Mucosa of stomach (tissue), 1 donor: ENCODE results near the gene GPR156.
"Not testable (repeated sequence)": the region's sequence is repeated elsewhere in the genome, so short reads cannot be mapped to it uniquely, and the experiment has no call there.

Experiments
- H3K27me3 ChIP-seq: one replicate; pipeline ENCODE4 v1.7.0; 2013; ENCODE audit warnings: mild to moderate bottlenecking, low read length; ENCODE audit not compliant: control insufficient read depth, insufficient read depth
- H3K36me3 ChIP-seq: one replicate; pipeline ENCODE4 v1.7.0; 2013; ENCODE audit warnings: low read length; ENCODE audit not compliant: control insufficient read depth, insufficient read depth
- H3K4me1 ChIP-seq: one replicate; pipeline ENCODE4 v1.7.0; 2013; ENCODE audit warnings: mild to moderate bottlenecking, low read length; ENCODE audit not compliant: control insufficient read depth, insufficient read depth
- H3K4me3 ChIP-seq: one replicate; pipeline ENCODE4 v1.7.0; 2013; ENCODE audit warnings: low read length
- H3K9ac ChIP-seq: one replicate; pipeline ENCODE4 v1.7.0; 2013; ENCODE audit warnings: mild to moderate bottlenecking, low read length, moderate library complexity
- H3K9me3 ChIP-seq: one replicate; pipeline ENCODE4 v1.7.0; 2013; ENCODE audit warnings: mild to moderate bottlenecking, low read length, moderate library complexity; ENCODE audit not compliant: control insufficient read depth
- donor health status: Pancreatic carcinoma.

The GPR156 gene

DNA sequence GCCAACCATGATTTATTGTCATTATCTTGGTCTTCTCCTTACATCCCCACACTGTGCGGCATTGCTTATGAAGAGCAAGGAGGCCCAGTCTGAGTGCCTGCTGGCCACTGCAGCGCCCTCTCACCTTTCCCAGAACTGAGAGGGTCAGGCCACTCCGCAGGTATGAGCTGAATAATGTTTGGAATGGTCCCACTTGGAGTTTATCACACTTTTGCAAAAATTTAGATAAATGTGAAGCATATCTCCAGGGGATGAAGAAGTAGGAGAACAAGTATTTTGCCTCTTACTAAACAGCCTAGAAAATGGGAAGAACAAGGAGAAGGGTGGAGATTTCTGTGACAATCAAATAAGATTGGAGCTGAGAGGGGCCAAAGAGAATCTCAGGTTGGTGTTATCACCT, 116.4 kb downstream of the GPR156 start:
- Histone ChIP-seq H3K36me3 (no peaks in the 10 kb centered on the region), H3K9me3 (no peaks in the 10 kb centered on the region), H3K9ac (no peak overlapping the region)

DNA sequence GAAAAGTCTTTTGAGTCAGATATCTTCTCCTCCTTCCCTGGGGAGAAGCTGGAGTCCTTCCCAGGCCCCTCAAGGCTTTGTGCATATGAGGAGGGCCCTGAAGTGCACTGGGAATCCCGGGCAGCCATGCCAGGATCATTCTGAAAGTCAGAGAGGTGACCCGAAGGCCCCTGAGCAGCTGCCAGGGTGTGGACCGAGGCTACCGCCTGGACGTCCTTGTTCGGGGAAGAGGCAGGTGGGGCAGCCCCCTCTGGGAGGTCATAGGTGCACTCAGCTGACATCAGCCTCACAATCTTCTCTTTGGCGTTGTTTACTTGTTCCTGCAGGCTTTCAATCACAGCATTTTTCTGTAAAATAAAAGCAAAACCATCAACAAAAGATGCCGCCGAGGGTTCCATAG, 117.0 kb downstream of the GPR156 start:
- no peaks in the 10 kb centered on the region for H3K36me3 ChIP-seq
- no peak overlapping the region for H3K9ac ChIP-seq
- H3K27me3 ChIP-seq, result no peaks in the 10 kb centered on the region
- no peak overlapping the region for H3K4me3 ChIP-seq
- H3K9me3 ChIP-seq, result no peaks in the 10 kb centered on the region
- no peaks in the 10 kb centered on the region for H3K4me1 ChIP-seq

More for the DNA sequence above, 116.4 kb downstream of the GPR156 start:
- Histone ChIP-seq H3K27me3 (no peaks in the 10 kb centered on the region), H3K4me3 (no peak overlapping the region), H3K4me1 (no peaks in the 10 kb centered on the region)

DNA sequence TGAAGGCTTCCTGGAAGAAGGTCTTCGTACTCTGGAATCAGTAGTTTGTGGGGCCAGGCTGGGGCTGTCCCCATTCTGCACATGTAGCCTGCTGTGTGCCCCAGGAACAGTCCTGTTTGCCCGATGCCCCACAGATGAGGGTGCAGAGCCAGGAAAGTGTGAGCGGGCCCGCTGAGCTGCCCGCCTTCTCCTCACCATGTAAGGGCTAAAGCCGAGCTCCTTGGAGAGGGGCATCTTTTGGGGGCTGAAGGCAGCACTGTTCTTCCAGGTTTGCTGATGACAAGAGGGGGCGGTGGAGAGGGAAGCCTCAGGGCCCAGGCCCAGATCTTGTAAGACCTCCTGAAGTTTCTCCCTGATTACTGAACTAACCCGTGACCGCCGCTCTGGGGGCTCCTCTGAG, 117.5 kb downstream of the GPR156 start:
- Histone ChIP-seq H3K4me1 (no peaks in the 10 kb centered on the region), H3K27me3 (no peaks in the 10 kb centered on the region), H3K9me3 (no peaks in the 10 kb centered on the region), H3K9ac (no peak overlapping the region), H3K36me3 (no peaks in the 10 kb centered on the region), H3K4me3 (no peak overlapping the region)

DNA sequence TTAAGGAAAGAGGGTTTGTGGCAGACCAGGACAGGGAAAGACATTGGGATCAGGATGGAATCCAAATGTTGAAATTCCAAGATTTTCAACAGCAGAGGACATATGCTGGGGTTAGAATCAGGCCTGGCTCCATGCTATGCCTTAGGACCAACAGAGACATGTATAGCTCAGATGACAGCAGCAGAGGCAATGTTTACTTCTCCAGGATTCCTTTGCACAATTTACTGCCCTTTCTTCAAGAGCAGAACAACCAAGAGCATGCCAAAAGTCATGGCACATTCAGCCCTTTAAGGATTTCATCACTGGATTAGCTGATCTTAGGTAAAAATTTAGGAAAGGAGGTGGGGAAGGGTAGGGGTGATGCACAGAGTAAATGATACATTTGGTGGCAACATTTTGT, 121.2 kb downstream of the GPR156 start:
- Histone ChIP-seq H3K9me3 (no peaks in the 10 kb centered on the region), H3K4me1 (peaks cover 4% of the 10 kb centered on the region), H3K27me3 (no peaks in the 10 kb centered on the region), H3K9ac (no peak overlapping the region), H3K36me3 (no peaks in the 10 kb centered on the region), H3K4me3 (no peak overlapping the region)

DNA sequence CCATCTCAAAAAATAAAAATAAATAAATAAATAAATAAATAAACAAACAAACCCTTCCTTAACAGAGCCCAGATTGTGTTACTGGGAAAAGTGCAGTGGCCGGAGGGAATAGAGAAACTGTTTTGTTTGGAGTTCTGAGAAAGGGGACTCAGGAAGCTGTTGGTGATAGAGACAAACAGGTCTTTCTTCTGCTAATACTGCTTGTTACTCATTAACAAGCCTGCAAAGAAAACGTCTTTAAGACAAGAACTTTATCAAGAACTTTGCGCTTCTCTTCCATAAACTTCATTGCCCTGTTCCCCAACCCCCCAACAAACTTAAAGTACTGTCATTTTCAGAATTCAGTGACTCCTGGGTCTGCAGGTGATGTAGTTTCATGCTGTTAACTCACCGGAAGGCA, 122.0 kb downstream of the GPR156 start:
- Histone ChIP-seq H3K4me3 (no peak overlapping the region), H3K9ac (no peak overlapping the region), H3K9me3 (no peaks in the 10 kb centered on the region), H3K27me3 (no peaks in the 10 kb centered on the region), H3K36me3 (no peaks in the 10 kb centered on the region), H3K4me1 (peaks cover 4% of the 10 kb centered on the region)

DNA sequence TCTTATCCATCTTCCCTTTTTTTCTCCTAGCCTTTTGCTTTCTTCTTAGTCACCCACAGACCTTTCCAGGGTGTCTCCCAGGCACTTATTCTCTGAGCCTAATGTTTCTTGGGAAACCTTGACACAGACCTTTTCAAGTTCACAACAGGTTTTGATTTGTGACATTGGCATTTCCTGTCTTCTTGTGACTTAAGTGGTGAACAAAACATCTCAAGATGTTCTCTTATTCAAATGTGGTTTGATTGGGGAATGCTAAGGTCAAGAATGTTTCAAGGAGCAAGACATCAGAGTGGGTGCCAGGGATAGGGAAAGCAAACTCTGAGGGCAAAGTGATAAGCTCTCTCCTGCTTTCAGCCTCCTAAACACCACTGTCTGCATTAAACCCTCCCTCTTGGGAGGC, 122.6 kb downstream of the GPR156 start:
- H3K9ac ChIP-seq, result no peak overlapping the region
- no peak overlapping the region for H3K4me3 ChIP-seq
- H3K27me3 ChIP-seq, result no peaks in the 10 kb centered on the region
- peaks cover 4% of the 10 kb centered on the region for H3K4me1 ChIP-seq
- H3K9me3 ChIP-seq, result no peaks in the 10 kb centered on the region
- H3K36me3 ChIP-seq, result no peaks in the 10 kb centered on the region

DNA sequence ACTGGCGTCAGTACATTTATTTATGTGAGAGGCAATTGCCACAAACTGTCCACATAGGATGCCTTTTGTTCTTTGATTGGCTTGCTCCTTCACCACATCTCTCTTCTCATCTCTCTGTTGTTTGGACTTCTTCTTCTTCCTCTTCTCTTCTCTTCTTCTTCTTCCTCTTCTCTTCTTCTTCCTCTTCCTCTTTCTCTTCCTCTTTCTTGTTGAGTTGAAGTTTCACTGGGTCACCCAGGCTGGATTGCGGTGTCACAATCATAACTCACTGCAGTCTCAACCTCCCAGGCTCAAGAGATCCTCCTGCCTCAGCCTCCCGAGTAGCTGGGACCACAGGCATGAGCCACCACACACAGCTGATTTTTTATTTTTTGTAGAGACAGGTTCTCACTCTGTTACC, 123.1 kb downstream of the GPR156 start:
- H3K4me3 ChIP-seq, result no peak overlapping the region
- no peak overlapping the region for H3K9ac ChIP-seq
- H3K27me3 ChIP-seq, result no peaks in the 10 kb centered on the region
- peaks cover 4% of the 10 kb centered on the region for H3K4me1 ChIP-seq
- no peaks in the 10 kb centered on the region for H3K9me3 ChIP-seq
- no peaks in the 10 kb centered on the region for H3K36me3 ChIP-seq

DNA sequence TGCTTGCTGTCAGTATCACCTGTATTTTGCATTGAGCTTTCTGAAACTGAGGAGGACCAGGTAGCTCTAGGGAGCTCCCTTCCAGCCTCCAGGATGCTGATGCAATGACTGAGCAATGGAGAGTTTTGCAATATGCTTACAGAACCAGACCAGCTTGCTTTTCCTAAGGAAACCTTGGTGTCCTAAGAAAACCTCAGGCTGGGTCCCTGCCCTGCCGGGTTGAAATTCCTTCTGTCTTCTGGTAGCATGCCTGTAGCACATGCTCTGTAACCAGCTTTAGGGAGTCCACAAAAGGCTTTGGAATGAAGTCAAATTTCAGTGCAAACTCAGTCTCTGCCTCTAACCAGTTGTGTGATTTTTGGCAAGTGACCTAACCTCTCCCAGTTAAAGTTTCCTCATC, 125.0 kb downstream of the GPR156 start:
- H3K9ac ChIP-seq, result no peak overlapping the region

DNA sequence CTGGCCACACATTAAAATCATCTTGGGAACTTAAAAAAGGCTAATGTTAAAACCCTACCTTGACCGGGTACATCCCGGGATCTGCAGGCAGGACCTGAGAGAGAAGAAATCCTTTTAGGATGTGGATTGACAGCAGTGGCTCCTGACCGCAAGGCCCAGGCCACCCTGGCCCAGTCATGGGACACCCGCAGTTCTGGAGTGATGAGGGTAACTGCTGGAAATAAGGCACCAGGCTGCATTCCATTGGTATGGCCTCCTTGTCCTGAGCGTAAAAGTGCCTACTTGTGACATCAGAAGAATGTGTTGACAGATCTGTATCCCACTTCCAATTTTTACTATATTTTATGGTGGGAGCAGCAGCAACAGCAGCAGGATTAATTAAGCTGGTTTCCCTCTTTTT, 127.3 kb downstream of the GPR156 start:
- Histone ChIP-seq H3K4me3 (no peak overlapping the region), H3K9me3 (no peaks in the 10 kb centered on the region), H3K9ac (no peak overlapping the region), H3K4me1 (peaks cover 4% of the 10 kb centered on the region), H3K36me3 (no peaks in the 10 kb centered on the region), H3K27me3 (no peaks in the 10 kb centered on the region)

More for the DNA sequence above, 125.0 kb downstream of the GPR156 start:
- H3K27me3 ChIP-seq, result no peaks in the 10 kb centered on the region
- H3K4me1 ChIP-seq, result peaks cover 4% of the 10 kb centered on the region
- no peaks in the 10 kb centered on the region for H3K9me3 ChIP-seq
- H3K4me3 ChIP-seq, result no peak overlapping the region
- H3K36me3 ChIP-seq, result no peaks in the 10 kb centered on the region

DNA sequence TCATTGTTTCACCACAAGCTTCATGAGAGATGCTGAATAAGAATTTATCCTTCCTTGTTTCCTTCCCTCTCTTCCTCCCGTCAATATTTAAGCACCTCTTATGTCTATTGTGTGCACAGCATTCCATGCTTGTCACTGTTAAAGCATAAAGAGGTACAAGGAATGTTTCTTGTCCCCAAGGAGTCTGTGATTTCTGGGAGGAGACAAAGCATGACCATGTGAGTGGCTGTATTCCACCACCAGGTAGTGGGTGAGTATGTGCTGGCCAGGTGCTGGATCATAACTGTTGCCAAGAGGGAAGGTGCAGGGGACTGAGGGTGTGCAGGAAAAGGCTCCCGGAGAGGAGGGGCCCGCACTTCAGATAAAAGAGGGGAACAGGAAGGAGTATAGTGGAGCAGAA, 127.9 kb downstream of the GPR156 start:
- no peaks in the 10 kb centered on the region for H3K36me3 ChIP-seq

DNA sequence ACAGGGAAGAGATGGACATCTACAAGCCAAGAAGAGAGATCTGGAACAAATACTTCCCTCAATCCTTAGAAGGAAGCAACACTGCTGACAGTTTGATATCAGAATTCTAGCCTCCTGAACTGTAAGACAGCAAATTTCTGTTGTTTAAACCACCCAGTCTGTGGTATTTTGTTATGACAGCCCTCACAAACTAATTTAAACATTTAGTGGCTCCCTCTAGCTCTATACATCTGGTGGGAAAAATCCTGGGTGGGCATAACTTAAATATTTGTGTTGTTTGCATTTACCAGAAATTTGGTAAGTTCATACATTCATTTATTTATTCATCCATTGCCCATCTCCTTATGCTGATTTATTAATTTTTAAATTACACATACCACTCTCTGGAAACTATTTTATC, 128.3 kb downstream of the GPR156 start:
- Histone ChIP-seq H3K4me1 (peaks cover 9% of the 10 kb centered on the region), H3K9me3 (no peaks in the 10 kb centered on the region), H3K4me3 (no peak overlapping the region), H3K27me3 (no peaks in the 10 kb centered on the region), H3K36me3 (no peaks in the 10 kb centered on the region), H3K9ac (no peak overlapping the region)

More for the DNA sequence above, 127.9 kb downstream of the GPR156 start:
- Histone ChIP-seq H3K4me1 (peaks cover 5% of the 10 kb centered on the region), H3K9me3 (no peaks in the 10 kb centered on the region), H3K9ac (no peak overlapping the region), H3K27me3 (no peaks in the 10 kb centered on the region), H3K4me3 (no peak overlapping the region)

DNA sequence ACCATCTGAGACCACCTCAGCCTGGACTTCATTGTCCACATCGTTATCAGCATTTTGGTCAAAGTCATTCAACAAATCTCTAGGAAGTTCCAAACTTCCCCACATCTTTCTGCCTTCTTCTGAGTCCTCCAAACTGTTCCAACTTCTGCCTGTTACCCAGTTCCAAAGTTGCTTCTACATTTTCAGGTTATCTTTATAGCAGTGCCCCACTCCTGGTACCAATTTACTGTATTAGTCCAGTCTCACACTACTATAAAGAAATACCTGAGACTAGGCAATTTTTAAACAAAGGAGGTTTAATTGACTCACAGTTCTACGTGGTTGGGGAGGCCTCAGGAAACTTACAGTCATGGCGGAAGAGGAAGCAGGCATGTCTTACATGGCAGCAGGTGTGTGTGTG, 129.3 kb downstream of the GPR156 start:
- H3K4me1 ChIP-seq, result peaks cover 10% of the 10 kb centered on the region
- not testable (repeated sequence) for H3K36me3 ChIP-seq, H3K9me3 ChIP-seq, H3K27me3 ChIP-seq, H3K4me3 ChIP-seq, H3K9ac ChIP-seq

DNA sequence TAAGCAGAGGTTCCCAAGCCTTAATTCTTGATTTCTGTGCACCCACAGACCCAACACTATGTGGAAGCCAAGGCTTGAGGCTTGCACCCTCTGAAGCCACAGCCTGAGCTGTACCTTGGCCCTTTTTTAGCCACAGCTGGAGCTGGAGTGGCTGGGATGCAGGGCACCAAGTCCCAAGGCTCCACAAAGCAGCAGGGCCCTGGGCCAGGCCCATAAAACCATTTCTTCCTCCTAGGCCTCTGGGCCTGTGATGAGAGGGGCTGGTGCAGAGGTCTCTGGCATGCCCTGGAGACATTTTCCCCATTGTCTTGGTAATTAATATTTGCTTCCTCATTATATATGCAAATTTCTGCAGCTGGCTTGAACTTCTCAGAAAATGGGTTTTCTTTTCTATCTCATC, 129.9 kb downstream of the GPR156 start:
- Histone ChIP-seq H3K4me1 (peaks cover 10% of the 10 kb centered on the region), H3K9me3 (no peaks in the 10 kb centered on the region), H3K27me3 (no peaks in the 10 kb centered on the region), H3K4me3 (no peak overlapping the region), H3K36me3 (no peaks in the 10 kb centered on the region), H3K9ac (no peak overlapping the region)
